Measurements from ENCODE around the gene S100PBP. TPM values are rescaled to one million over a fixed set of nuclear protein-coding genes. Genes with fewer than 3 reads are reported as not detected.

Gene S100PBP
- total RNA-seq, 2 donors from 2014 or later = 44.3 to 46.1 TPM

GRCh38 chr1:32830092-32830852, 12.8 kb downstream of the S100PBP start:
- no peak for DNase-seq (ENCODE audit: low spot score)
- Histone ChIP-seq H3K9me3 (no peaks in the 10 kb centered on the region), H3K4me1 (ENCODE audit: control insufficient read depth in 1 of 2, low read depth in 2 of 2) (no peaks in the 10 kb centered on the region), H3K4me3 (no peak overlapping the region), H3K36me3 (peaks cover 47% of the 10 kb centered on the region), H3K27ac (no peak overlapping the region), H3K27me3 (replicated peaks; ENCODE audit: insufficient read depth) (no peaks in the 10 kb centered on the region)
- TF ChIP-seq CTCF (IDR thresholded peaks at IDR 0.05) = no peak
- ATAC-seq (ENCODE audit: insufficient number of reproducible peaks, low FRiP score, low read depth) = no peak

GRCh38 chr1:32831878-32832277, 14.4 kb downstream of the S100PBP start:
- peaks cover 40% of the 10 kb centered on the region for H3K36me3 ChIP-seq
- no peak for TF ChIP-seq CTCF (IDR thresholded peaks at IDR 0.05)
- H3K9me3 ChIP-seq = no peaks in the 10 kb centered on the region
- no peaks in the 10 kb centered on the region for H3K4me1 ChIP-seq (ENCODE audit: control insufficient read depth in 1 of 2, low read depth in 2 of 2)
- H3K27ac ChIP-seq = no peak overlapping the region
- no peaks in the 10 kb centered on the region for H3K27me3 ChIP-seq (replicated peaks; ENCODE audit: insufficient read depth)
- no peak for DNase-seq (ENCODE audit: low spot score)
- no peak overlapping the region for H3K4me3 ChIP-seq
- ATAC-seq (ENCODE audit: insufficient number of reproducible peaks, low FRiP score, low read depth) = no peak

GRCh38 chr1:32848354-32849063, 31.1 kb downstream of the S100PBP start:
- peaks cover 17% of the 10 kb centered on the region for H3K36me3 ChIP-seq

GRCh38 chr1:32855861-32856617, 38.6 kb downstream of the S100PBP start:
- no peak for ATAC-seq (ENCODE audit: insufficient number of reproducible peaks, low FRiP score, low read depth)
- no peaks in the 10 kb centered on the region for H3K27me3 ChIP-seq (replicated peaks; ENCODE audit: insufficient read depth)

More at GRCh38 chr1:32848354-32849063, 31.1 kb downstream of the S100PBP start:
- H3K4me1 ChIP-seq (ENCODE audit: control insufficient read depth in 1 of 2, low read depth in 2 of 2) = no peaks in the 10 kb centered on the region
- H3K27ac ChIP-seq = no peak overlapping the region
- no peak for TF ChIP-seq CTCF (IDR thresholded peaks at IDR 0.05)
- no peak for ATAC-seq (ENCODE audit: insufficient number of reproducible peaks, low FRiP score, low read depth)
- H3K9me3 ChIP-seq = no peaks in the 10 kb centered on the region
- no peak overlapping the region for H3K4me3 ChIP-seq
- H3K27me3 ChIP-seq (replicated peaks; ENCODE audit: insufficient read depth) = no peaks in the 10 kb centered on the region
- DNase-seq (ENCODE audit: low spot score) = no peak

More at GRCh38 chr1:32855861-32856617, 38.6 kb downstream of the S100PBP start:
- Histone ChIP-seq H3K36me3 (peaks cover 24% of the 10 kb centered on the region), H3K4me3 (no peak overlapping the region), H3K27ac (no peak overlapping the region), H3K9me3 (no peaks in the 10 kb centered on the region), H3K4me1 (ENCODE audit: control insufficient read depth in 1 of 2, low read depth in 2 of 2) (peaks cover 4 to 20% of the 10 kb centered on the region in 2 donors)
- DNase-seq (ENCODE audit: low spot score) = no peak
- TF ChIP-seq CTCF (IDR thresholded peaks at IDR 0.05) = no peak

Data from thoracic aorta (tissue), 2 donors.